GM19452 (cell line): ENCODE data around the gene BMPR1B.

ENCODE experiments used
- ATAC-seq: cut with Tn5 transposase; IDR thresholded peaks from one replicate; pipeline ENCODE4 v1.9.1; 2021; ENCODE audit not compliant: unreplicated experiment

The BMPR1B gene

GRCh38 chr4:94757192-94758140, at the start of gene BMPR1B:
TSS of gene BMPR1B (plus strand) at chr4:94757955. CDS start at chr4:95104425, 346,470 bp downstream.
- ATAC-seq, result no peak

DNA sequence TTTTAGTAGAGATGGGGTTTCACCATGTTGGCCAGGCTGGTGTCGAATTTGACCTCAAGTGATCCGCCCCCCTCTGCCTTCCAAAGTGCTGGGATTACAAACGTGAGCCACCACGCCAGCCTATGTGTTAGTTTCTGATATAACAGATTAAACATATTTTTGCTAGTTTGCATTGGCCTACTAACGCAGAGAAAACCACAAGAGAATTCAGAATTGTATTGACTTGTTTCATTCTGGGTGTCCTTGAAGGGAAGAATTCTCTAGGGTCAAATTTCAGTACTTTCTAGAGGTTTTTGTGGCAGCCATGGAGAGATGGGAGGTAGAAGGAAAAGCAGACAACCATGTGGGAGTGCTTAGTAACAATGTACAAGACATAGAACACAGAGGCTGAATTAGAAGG, 46.1 kb upstream of the BMPR1B start:
- no peak for ATAC-seq

- no peak for ATAC-seq
These were observed 43.2 kb upstream of the BMPR1B start for GRCh38 chr4:94714365-94715160.

DNA sequence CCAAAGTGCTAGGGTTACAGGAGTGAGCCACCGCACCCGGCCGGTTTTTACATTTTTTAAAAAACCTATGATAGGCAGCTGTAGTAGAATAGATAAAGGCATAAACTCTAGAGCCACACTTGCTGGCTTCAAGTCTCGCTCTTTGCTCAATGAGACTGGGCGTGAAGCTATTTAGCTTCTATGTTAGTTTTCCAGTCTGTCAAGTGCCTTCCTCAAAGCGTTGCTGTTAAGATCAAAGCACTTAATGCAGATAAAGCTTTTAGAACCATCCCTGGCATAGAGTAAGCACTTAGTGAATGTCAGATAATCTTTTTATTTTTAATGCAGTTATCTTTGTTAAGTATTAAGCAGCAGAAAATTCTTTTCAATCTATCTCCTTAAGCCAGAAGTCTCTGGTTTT, 42.0 kb upstream of the BMPR1B start:
- ATAC-seq, result no peak

DNA sequence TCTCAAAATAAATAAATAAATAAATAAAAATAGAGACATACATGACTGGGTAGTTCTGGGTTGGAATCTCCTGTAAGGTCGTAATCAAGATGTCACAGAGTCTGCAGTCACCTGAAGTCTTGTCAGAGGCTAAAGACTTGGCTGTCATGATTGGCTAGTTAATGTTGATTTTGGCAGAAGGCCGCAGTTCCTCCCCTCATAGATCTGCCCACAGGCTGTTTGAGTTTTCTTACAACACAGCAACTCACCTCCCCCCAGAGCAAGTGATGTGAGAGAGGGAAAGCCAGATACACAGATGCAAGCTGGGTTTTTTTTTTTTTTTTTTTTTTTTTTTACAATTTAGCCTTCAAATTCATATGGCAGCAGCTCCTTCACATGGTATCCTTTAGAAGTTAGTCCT, 36.4 kb upstream of the BMPR1B start:
- no peak for ATAC-seq

- no peak for ATAC-seq
These were observed 35.5 kb upstream of the BMPR1B start for GRCh38 chr4:94722270-94722669.

DNA sequence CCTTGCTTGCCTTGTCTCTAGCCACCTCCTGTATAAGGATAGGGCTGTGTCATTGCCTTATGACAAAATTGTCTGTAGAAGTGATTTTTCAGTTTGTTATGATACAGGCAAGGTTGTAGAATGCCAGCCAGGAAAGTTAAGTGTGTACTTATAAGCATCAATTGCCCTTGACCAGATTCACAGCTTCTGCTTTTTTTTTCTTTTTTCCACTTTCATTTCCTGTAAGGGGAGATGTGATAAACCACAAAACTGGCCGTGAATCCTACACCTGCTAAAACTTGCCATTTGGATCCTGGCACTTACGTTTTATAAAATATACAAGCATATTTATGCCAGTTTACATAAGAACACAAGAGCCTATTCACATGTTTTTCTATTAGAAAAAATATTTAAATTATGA, 35.0 kb upstream of the BMPR1B start:
- no peak for ATAC-seq

- ATAC-seq, result no peak
These were observed 33.6 kb upstream of the BMPR1B start for GRCh38 chr4:94724016-94724790.

DNA sequence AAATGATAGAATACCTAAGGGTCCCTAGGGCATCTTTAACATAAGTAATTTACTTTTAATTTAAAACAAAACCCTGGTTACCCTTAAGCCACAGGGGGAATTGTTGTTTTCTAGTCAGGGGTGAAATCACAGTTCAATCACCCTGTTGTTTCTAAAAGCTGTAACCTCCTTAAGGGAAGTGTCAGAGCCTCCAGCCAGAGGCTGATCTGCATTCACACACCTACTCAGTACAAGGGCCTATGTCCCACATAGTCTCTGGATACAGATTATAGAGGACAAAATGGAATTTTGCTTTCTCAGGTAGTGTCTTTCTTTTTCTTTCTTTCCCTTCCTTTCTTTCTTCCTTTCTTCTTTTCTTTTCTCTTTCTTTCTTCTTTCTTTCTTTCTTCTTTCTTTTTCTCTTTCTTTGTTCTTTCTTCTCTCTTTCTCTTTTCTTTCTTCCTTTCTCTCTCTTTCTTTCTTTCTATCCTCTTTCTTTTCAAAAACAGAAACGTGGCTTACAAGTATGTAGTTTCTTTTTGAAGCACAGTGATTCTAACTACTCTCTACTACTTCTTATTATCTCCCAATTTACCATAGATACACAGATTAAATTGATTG, 31.1 kb upstream of the BMPR1B start:
- ATAC-seq, result no peak

DNA sequence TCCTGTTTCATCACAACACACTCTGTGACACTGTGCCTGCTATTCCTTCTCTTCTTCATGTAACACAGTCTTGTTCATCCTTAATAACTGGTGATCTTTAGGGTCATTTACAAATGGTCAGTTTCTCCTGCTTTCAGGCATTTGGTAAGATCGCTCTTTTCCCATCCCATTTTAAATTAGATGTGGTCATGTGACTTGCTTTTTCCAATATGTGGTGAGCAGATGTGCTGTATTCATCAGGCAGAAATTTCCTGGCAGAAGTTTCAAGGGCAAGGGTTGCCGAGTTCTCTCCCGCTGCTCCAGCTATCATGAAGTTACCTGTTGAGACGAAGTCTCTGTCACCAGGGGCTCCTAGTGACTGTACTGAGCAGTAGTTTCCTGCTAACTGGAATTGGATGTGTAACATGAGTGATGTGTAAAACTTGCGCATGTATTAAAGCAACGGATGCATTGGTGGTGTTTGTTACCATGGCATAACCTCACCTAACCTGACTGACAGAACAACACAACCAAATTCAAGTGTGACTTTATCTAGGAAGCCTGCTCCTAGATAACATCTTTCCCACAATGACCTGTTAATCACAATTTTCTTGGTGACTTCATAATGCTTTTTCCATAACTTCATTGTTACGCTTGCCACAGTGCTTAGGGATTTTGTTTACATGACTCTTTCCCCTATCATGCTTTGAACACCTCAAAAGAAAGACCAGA, 29.5 kb upstream of the BMPR1B start:
- ATAC-seq, result no peak

GRCh38 chr4:94732358-94732698, 25.4 kb upstream of the BMPR1B start:
- ATAC-seq, result no peak

DNA sequence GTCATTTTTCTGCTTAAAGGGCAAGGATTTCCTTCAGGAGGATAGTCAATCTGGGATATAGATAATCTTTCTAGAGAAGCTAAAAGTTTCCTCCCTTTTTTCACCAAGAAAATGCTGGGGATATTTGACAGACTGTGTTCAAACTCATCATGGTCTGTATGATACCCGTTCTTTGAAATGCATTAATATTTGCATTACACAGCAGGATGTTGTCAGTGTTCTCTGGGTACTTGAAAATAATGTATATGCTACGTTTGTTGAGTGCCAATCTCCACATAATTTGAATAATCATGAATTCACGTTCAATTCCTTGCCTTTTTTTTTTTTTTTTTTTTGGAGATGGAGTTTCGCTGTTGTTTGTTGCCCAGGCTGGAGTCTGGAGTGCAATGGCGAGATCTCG, 18.0 kb upstream of the BMPR1B start:
- no peak for ATAC-seq

DNA sequence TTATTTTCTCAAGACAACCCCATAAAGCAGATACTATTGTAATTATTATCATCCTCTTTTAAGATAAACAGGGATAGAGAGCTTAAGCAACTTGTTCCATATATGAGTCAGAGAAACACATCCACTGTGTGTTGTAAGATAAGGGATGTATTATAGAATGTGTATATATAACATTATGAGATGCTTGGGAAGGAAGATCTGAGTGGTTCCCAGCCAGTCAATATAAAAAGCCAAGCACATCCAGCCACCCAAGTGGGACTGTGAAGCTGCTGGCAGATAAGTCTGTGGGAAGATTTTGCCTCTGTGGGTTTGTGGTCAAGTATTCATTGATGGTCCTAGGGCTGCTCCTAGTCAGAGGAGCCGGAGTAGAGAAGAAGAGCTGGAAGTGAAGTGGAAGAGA, 16.5 kb upstream of the BMPR1B start:
- ATAC-seq, result no peak

DNA sequence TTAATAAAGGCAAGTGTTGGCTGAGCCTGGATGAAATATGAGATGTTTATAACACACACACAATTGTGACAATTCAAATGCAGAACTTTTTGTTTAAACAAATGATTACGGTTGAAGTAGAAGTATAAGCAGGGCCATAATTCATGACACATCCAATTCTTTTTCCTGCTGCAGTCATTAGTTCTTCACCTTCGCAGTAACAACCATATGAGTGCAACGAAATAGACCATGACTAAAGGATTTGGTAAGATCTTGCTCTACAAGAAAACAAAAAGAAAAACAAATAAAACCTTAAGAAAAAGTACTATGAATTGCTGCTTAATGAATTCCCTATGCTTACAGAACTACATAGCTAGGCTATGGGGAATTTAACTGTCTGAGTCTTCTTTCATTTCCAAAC, 13.9 kb upstream of the BMPR1B start:
- no peak for ATAC-seq

DNA sequence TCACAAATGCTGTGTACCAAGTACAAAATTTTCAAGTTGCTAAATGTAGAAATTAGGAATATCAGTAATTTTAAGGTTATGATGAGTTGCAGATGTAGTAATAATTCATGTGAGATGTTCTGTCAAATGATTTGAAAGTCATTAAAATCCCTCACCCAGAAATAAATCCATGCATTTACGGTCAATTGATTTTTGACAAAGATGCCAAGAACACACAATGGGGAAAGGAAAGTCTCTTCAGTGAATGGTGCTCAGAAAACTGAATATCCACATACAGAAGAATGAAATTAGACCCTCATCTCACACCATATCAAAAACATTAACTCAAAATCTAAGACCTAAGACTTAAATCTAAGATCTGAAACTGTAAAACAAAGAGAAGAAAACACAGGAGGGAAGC, 12.9 kb upstream of the BMPR1B start:
- no peak for ATAC-seq

DNA sequence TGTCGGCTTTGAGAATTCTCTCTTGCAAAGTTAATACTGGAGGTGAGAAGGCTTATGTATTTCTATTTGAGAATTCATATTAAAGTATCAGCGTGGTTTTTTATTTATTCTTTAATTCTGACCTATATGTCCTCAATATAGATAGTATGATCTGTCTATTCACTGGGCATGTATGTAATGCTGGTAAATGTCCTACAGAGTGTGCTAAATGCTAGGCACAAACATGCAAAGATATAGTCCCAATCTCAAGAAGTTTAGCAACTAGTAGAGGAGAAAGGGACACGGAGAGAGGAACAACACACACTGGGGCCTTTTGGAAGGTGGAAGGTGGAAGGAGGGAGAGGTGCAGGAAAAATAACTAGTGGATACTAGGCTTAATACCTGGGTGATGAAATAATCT, 11.0 kb upstream of the BMPR1B start:
- no peak for ATAC-seq

DNA sequence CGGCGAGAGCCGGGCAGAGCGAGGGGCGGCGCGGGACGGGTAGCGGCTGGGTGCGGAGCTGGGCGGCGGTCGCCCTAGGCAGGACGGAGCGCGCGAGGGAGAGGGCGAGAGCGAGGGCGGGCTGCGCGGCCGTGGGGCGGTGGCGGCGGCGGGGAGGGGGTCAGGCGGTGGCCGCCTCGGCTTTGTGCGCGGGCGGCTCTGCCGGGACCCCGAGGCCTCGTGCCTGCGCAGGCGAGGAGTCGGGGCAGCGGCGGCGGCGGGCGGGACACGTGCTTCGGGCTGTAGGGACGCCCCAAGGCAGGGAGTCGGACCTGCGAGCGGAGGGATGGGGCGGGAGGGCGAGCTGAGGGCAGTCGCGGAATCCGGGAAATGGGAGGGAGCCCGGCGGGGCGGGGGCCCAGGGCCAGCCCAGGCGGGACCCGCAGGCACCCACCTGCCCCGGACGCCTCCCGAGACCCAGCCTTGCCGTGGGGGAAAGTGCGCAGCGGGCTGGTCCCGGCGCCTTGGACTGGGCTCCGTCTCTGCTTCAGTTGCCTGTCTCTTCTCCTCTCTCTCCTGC, 465 bp downstream of the BMPR1B start:
- no peak for ATAC-seq

- no peak for ATAC-seq
These were observed 1.1 kb downstream of the BMPR1B start for GRCh38 chr4:94758700-94759399.

- no peak for ATAC-seq
These were observed 2.0 kb downstream of the BMPR1B start for GRCh38 chr4:94759767-94760211.
